Epithelial cell of proximal tubule (primary cell): ENCODE results near the gene SEC16A. TPM values are rescaled to one million over a fixed set of nuclear protein-coding genes. Genes with fewer than 3 reads are reported as not detected.

Experiments used
- DNase-seq: peaks from one replicate; pipeline ENCODE4 v3.0.0-alpha.2; 2011; ENCODE audit warnings: low read depth
- H3K4me3 ChIP-seq: 2 replicates; pipeline ENCODE4 v1.5.1; 2011; ENCODE audit warnings: low read depth, mild to moderate bottlenecking, low read length
- CTCF ChIP-seq: conservative IDR thresholded peaks from 2 replicates; pipeline ENCODE4 v1.5.1; 2012; ENCODE audit warnings: low read depth, mild to moderate bottlenecking, low read length
- total RNA-seq: library from RNA; depleted of rRNA; stranded (reverse); fragments of >200 nt; gene quantifications from 2 replicates; pipeline ENCODE4 v1.2.3, GENCODE V29; 2015

Gene SEC16A
- total RNA-seq, 1 donor from 2014 or later, result 41.7 TPM

- TF ChIP-seq CTCF, result no peak
- DNase-seq, result no peak
- H3K4me3 ChIP-seq, result no peak overlapping the region
Observed at GRCh38 chr9:136528716-136529341, 46.0 kb upstream of the SEC16A start.

DNA sequence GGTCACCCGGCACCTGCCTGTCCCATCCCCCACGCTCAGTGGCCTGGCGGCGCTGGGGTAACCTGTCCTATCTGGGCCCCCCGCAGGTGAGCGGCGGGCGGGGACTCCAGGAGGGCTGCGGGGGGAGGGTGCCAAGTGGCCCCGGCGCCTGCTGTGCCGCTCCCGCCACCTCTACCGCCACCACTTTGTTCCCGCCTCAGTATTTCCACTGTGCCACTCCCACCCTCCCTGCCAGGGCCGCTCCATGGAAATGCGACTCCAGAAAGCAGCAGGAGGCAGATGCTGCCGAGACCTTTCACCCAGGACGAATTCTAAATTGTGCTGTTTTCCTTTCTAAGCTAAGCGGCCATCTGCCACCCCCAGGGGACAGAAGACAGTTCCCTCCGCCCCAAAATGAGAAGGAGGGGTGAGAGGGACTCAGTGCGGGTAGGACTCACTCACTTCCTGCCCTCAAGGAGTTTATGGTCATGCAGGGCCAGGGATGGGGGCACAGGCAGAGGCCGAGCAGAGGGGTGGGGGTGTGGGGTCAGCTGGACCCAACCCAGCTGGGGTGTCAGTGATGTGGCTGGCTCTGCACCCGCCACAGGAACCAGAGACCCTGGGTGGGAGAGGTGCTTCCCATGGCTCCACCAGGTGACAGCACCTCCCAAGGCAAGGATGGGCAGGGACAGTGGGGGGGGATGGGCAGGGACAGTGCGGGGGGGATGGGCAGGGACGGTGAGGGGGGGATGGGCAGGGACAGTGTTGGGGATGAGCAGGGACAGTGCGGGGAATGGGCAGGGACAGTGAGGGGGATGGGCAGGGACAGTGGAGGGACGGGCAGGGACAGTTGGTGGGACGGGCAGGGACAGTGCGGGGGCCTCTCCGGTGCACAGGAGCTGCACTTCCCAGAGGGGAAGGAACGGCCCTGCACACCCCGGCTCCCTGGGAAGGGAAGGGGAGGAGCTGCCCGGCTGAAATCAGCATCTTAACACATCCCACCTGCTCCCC lies 45.2 kb upstream of the SEC16A start:
- TF ChIP-seq CTCF, result no peak
- no peak overlapping the region for H3K4me3 ChIP-seq
- DNase-seq, result no peak

GRCh38 chr9:136527131-136527530 lies 44.3 kb upstream of the SEC16A start:
- DNase-seq, result no peak
- H3K4me3 ChIP-seq, result no peak overlapping the region
- no peak for TF ChIP-seq CTCF

GRCh38 chr9:136526625-136527066 lies 43.8 kb upstream of the SEC16A start:
- H3K4me3 ChIP-seq, result no peak overlapping the region
- no peak for TF ChIP-seq CTCF
- DNase-seq, result no peak

DNA sequence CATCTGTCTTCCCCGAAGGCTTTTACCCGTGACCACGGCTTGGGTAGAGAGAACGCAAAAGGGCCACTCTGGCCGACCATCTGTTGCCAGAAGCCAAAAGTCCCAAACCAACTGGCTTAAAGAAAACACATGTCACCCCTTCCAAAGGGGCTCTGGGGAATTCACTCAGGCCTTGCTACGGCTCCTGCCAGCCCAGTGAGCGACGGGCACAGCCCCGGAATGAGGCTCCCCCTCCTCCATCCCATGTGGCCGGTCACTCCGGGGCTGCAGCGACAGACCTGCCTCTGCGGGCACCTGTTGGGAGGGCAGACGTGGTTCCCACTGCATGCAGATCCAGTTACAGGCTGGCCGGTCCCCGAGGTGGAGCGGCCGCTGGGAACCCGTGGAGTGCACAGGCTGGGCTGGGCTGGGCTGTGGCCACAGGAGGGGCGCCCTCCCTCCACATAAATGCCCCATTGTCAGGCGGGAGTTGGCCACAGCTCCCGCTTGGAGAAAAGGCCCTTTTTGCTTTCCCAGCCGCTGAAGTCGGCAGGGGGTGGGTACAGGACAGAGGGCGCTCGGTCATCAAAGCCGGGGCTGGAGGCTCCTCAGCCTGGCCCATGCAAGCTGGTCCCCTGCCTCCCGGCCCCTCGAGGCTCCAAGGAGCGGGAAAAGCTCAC lies 43.1 kb upstream of the SEC16A start:
- DNase-seq, result no peak
- no peak for TF ChIP-seq CTCF
- H3K4me3 ChIP-seq, result no peak overlapping the region

- no peak overlapping the region for H3K4me3 ChIP-seq
- DNase-seq, result no peak
- no peak for TF ChIP-seq CTCF
Observed at GRCh38 chr9:136525207-136525606, 42.4 kb upstream of the SEC16A start.
